VCaP (cell line): ENCODE data around the gene UGCG.

Source experiments
- H3K27ac ChIP-seq: fragments of 450-650 bp; 2 replicates; pipeline ENCODE4 v1.5.1; 2017
- TF ChIP-seq, protein P1 (sequence below): fragments of 450-650 bp; conservative IDR thresholded peaks from 2 replicates; pipeline ENCODE4 v1.5.1; 2017; ENCODE audit warnings: mild to moderate bottlenecking, moderate library complexity

Gene UGCG

GRCh38 chr9:111963995-111964394 lies 67.4 kb downstream of the UGCG start:
- no peak overlapping the region for H3K27ac ChIP-seq
- TF ChIP-seq, protein P1, sequence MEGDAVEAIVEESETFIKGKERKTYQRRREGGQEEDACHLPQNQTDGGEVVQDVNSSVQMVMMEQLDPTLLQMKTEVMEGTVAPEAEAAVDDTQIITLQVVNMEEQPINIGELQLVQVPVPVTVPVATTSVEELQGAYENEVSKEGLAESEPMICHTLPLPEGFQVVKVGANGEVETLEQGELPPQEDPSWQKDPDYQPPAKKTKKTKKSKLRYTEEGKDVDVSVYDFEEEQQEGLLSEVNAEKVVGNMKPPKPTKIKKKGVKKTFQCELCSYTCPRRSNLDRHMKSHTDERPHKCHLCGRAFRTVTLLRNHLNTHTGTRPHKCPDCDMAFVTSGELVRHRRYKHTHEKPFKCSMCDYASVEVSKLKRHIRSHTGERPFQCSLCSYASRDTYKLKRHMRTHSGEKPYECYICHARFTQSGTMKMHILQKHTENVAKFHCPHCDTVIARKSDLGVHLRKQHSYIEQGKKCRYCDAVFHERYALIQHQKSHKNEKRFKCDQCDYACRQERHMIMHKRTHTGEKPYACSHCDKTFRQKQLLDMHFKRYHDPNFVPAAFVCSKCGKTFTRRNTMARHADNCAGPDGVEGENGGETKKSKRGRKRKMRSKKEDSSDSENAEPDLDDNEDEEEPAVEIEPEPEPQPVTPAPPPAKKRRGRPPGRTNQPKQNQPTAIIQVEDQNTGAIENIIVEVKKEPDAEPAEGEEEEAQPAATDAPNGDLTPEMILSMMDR = no peak

GRCh38 chr9:111965566-111966019 lies 69.0 kb downstream of the UGCG start:
- H3K27ac ChIP-seq = no peak overlapping the region
- TF ChIP-seq, protein P1 = no peak

- no peak overlapping the region for H3K27ac ChIP-seq
- TF ChIP-seq, protein P1 = no peak
These were observed 69.6 kb downstream of the UGCG start for GRCh38 chr9:111966124-111966723.

GRCh38 chr9:111966861-111967291 lies 70.3 kb downstream of the UGCG start:
- H3K27ac ChIP-seq = no peak overlapping the region
- TF ChIP-seq, protein P1 = no peak

DNA sequence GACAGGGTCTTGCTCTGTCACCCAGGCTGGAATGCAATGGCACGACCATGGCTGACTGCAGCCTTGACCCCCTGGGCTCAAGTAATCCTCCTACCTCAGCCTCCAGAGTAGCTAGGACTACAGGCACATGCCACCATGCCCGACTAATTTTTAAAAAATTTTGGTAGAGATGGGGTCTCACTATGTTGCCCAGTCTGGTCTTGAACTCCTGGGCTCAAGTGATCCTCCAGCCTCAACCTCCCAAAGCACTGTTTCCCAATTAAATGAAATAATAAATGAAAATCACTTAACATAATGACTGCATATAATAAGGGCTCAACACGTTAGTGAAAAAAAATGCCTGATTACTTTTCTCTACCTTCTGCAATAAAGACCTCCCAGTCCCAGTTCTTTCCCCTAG lies 71.0 kb downstream of the UGCG start:
- TF ChIP-seq, protein P1 = no peak
- no peak overlapping the region for H3K27ac ChIP-seq

GRCh38 chr9:111969061-111969460 lies 72.4 kb downstream of the UGCG start:
- H3K27ac ChIP-seq = no peak overlapping the region
- TF ChIP-seq, protein P1 = no peak

- TF ChIP-seq, protein P1 = no peak
- H3K27ac ChIP-seq = no peak overlapping the region
These were observed 73.0 kb downstream of the UGCG start for GRCh38 chr9:111969622-111970021.
